Measurements from ENCODE around the gene PCNA.
"Not testable (repeated sequence)": the region's sequence is repeated elsewhere in the genome, so short reads cannot be mapped to it uniquely, and the experiment has no call there.

The PCNA gene

DNA sequence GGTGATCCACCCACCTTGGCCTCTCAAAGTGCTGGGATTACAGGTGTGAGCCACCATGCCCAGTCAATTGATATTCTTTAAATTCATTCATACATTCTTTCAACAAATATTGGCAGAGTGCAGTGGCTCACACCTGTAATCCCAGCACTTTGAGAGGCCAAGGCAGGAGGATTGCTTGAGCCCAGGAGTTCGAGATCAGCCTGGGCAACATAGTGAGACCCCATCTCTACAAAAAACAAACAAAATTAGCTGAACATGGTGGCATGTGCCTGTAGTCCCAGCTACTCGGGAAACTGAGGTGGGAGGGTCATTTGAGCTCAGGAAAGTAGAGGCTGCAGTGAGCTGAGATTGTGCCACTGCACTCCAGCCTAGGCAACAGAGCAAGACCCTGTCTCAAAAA is 42.8 kb downstream of the PCNA start:
- not testable (repeated sequence) for H3K27me3 ChIP-seq (ENCODE audit: insufficient read depth, low read length); H2AFZ ChIP-seq (ENCODE audit: low read length, unreplicated experiment); H3K4me3 ChIP-seq (ENCODE audit: low read depth, low read length); H3K36me3 ChIP-seq (ENCODE audit: insufficient read depth, low read length); H3K27ac ChIP-seq (ENCODE audit: low read depth, low read length); H3K79me2 ChIP-seq (ENCODE audit: control insufficient read depth, insufficient read depth, low read length, unreplicated experiment)
- H3K4me1 ChIP-seq (ENCODE audit: control insufficient read depth, insufficient read depth, low read length, unreplicated experiment): peaks cover 28% of the 10 kb centered on the region

DNA sequence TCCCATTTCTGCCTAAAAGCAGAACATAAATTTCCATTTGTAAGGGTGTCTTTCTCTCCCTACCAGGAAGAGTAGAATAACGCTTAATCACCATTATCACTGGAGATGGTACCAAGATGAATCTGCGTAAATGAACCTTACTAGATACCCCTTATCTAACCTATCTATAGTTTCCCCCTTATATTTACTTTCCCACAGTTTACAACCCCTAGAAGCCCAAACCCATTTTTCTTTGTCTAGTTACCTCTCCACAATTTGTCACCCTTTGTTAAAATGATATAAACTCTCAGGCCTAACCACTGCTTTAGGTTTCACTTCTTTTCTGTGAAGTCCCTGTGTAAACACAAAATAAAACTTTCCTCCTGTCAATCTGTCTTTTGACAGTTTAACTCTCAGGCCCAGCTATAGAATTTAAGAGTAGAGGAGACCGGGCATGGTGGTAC is 45.5 kb downstream of the PCNA start:
- Histone ChIP-seq H3K79me2 (ENCODE audit: control insufficient read depth, insufficient read depth, low read length, unreplicated experiment) (no peaks in the 10 kb centered on the region), H3K27ac (ENCODE audit: low read depth, low read length) (no peak overlapping the region), H2AFZ (ENCODE audit: low read length, unreplicated experiment) (peak overlapping the region; percentile 7), H3K4me3 (ENCODE audit: low read depth, low read length) (no peak overlapping the region), H3K4me1 (ENCODE audit: control insufficient read depth, insufficient read depth, low read length, unreplicated experiment) (peaks cover 20% of the 10 kb centered on the region), H3K36me3 (ENCODE audit: insufficient read depth, low read length) (no peaks in the 10 kb centered on the region), H3K27me3 (ENCODE audit: insufficient read depth, low read length) (no peaks in the 10 kb centered on the region)

GRCh38 chr20:5073660-5074231 is 46.0 kb downstream of the PCNA start:
- no peak overlapping the region for H3K4me3 ChIP-seq (ENCODE audit: low read depth, low read length)
- H3K27me3 ChIP-seq (ENCODE audit: insufficient read depth, low read length): no peaks in the 10 kb centered on the region
- H3K36me3 ChIP-seq (ENCODE audit: insufficient read depth, low read length): no peaks in the 10 kb centered on the region
- H3K27ac ChIP-seq (ENCODE audit: low read depth, low read length): peak overlapping the region; percentile 47
- H3K4me1 ChIP-seq (ENCODE audit: control insufficient read depth, insufficient read depth, low read length, unreplicated experiment): peaks cover 20% of the 10 kb centered on the region
- no peaks in the 10 kb centered on the region for H3K79me2 ChIP-seq (ENCODE audit: control insufficient read depth, insufficient read depth, low read length, unreplicated experiment)
- H2AFZ ChIP-seq (ENCODE audit: low read length, unreplicated experiment): peak overlapping the region; percentile 7

DNA sequence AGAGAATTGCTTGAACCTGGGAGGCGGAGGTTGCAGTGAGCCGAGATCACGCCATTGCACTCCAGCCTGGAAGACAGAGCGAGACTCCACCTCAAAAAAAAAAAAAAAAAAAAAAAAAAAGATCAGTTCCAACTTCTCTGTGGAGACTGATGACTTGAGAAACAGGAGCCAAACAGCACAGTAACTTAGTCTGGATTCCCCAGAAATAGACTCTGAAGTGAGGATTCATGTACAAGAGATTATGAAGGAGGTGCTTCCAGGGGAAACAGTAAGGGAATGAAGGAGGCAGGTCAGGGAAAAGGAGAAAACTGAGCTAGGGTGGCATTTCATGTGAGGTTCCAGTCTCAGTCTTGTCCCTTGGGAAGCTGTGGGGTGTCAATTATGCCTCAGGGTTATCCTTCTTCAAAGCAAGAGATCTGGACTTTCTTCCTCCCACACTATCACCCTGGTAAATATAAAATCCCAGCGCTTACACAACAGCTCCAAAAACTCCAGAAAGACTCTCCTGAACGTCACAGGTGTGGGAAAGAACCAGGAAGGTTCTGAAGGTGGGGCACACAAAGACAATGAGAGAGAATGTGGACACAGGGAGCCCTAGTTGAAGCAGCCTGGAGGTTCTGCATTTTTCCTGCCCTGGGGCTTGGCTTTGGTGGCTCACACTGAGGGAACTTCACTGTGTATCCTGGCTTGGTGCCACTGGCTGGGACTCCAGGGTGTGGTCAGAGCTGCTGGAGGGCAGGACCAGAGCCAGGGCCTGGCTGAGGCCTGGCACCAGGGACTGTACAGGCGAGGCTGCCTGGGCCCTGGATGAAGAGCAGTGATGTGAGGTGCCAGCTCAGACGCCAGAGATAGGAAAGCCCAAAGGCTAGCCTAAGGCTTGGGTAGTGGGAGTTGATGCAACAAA is 46.8 kb downstream of the PCNA start:
- H3K27ac ChIP-seq (ENCODE audit: low read depth, low read length): peak overlapping the region; percentile 47
- peak overlapping the region; percentile 7 for H2AFZ ChIP-seq (ENCODE audit: low read length, unreplicated experiment)
- H3K4me3 ChIP-seq (ENCODE audit: low read depth, low read length): no peak overlapping the region
- H3K79me2 ChIP-seq (ENCODE audit: control insufficient read depth, insufficient read depth, low read length, unreplicated experiment): no peaks in the 10 kb centered on the region
- no peaks in the 10 kb centered on the region for H3K27me3 ChIP-seq (ENCODE audit: insufficient read depth, low read length)
- peaks cover 17% of the 10 kb centered on the region for H3K4me1 ChIP-seq (ENCODE audit: control insufficient read depth, insufficient read depth, low read length, unreplicated experiment)
- H3K36me3 ChIP-seq (ENCODE audit: insufficient read depth, low read length): no peaks in the 10 kb centered on the region

DNA sequence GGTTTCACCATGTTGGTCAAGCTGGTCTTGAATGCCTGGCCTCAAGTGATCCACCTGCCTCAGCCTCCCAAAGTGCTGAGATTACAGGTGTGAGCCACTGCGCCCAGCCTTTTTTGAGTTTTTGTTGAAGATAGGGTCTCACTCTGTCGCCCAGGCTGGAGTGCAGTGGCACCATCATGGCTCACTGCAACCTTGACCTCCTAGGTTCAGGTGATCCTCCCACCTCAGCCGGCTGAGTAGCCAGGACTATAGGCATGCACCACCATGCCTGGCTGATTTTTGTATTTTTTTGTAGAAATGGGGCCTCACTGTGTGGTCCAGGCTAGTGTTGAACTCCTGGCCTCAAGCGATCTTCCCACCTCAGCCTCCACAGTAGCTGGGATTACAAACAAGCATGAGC is 47.8 kb downstream of the PCNA start:
- H3K27ac ChIP-seq (ENCODE audit: low read depth, low read length); H3K4me3 ChIP-seq (ENCODE audit: low read depth, low read length); H3K36me3 ChIP-seq (ENCODE audit: insufficient read depth, low read length); H3K79me2 ChIP-seq (ENCODE audit: control insufficient read depth, insufficient read depth, low read length, unreplicated experiment); H2AFZ ChIP-seq (ENCODE audit: low read length, unreplicated experiment); H3K27me3 ChIP-seq (ENCODE audit: insufficient read depth, low read length): not testable (repeated sequence)
- peaks cover 17% of the 10 kb centered on the region for H3K4me1 ChIP-seq (ENCODE audit: control insufficient read depth, insufficient read depth, low read length, unreplicated experiment)

GRCh38 chr20:5070570-5070969 is 49.2 kb downstream of the PCNA start:
- Histone ChIP-seq H3K27ac (ENCODE audit: low read depth, low read length) (no peak overlapping the region), H3K4me3 (ENCODE audit: low read depth, low read length) (no peak overlapping the region), H3K36me3 (ENCODE audit: insufficient read depth, low read length) (no peaks in the 10 kb centered on the region), H3K79me2 (ENCODE audit: control insufficient read depth, insufficient read depth, low read length, unreplicated experiment) (no peaks in the 10 kb centered on the region), H3K4me1 (ENCODE audit: control insufficient read depth, insufficient read depth, low read length, unreplicated experiment) (peaks cover 28% of the 10 kb centered on the region), H2AFZ (ENCODE audit: low read length, unreplicated experiment) (no peak overlapping the region), H3K27me3 (ENCODE audit: insufficient read depth, low read length) (no peaks in the 10 kb centered on the region)

GRCh38 chr20:5070081-5070480 is 49.7 kb downstream of the PCNA start:
- Histone ChIP-seq H3K4me3 (ENCODE audit: low read depth, low read length) (no peak overlapping the region), H3K4me1 (ENCODE audit: control insufficient read depth, insufficient read depth, low read length, unreplicated experiment) (peaks cover 32% of the 10 kb centered on the region), H3K79me2 (ENCODE audit: control insufficient read depth, insufficient read depth, low read length, unreplicated experiment) (no peaks in the 10 kb centered on the region), H2AFZ (ENCODE audit: low read length, unreplicated experiment) (no peak overlapping the region), H3K36me3 (ENCODE audit: insufficient read depth, low read length) (no peaks in the 10 kb centered on the region), H3K27me3 (ENCODE audit: insufficient read depth, low read length) (no peaks in the 10 kb centered on the region), H3K27ac (ENCODE audit: low read depth, low read length) (no peak overlapping the region)

GRCh38 chr20:5069141-5069806 is 50.5 kb downstream of the PCNA start:
- Histone ChIP-seq H3K79me2 (ENCODE audit: control insufficient read depth, insufficient read depth, low read length, unreplicated experiment) (no peaks in the 10 kb centered on the region), H3K27ac (ENCODE audit: low read depth, low read length) (no peak overlapping the region), H2AFZ (ENCODE audit: low read length, unreplicated experiment) (no peak overlapping the region), H3K4me1 (ENCODE audit: control insufficient read depth, insufficient read depth, low read length, unreplicated experiment) (peaks cover 32% of the 10 kb centered on the region), H3K36me3 (ENCODE audit: insufficient read depth, low read length) (no peaks in the 10 kb centered on the region), H3K27me3 (ENCODE audit: insufficient read depth, low read length) (no peaks in the 10 kb centered on the region), H3K4me3 (ENCODE audit: low read depth, low read length) (no peak overlapping the region)

DNA sequence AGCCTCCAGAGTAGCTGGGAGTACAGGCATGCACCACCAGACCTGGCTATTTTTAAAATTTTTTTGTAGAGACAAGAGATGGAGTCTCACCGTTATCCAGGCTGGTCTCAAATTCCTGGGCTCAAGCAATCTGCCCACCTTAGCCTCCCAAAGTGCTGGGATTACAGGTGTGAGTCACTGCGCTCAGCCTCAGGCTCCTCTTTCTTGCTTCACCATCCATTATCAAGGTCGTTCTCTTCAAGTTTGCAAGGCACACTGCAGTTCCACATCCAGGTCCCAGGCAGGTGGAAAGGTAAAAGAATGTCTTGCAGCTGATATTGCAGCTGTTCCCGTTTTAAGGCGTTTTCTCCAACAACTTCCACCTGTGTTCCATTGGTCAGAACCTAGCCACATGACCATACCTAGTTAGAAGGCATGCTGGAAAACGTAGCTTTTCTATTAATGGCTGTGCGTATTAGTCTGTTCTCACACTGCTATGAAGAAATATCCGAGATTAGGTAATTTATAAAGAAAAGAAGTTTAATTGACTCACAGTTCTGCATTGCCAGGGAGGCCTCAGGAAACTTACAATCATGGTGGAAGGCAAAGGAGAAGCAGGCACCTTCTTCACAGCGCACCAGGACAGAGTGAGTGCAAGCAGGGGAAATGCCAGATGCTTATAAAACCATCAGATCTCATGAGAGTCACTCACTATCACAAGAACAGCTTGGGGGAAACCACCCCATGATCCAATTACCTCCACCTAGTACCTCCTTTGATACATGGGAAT is 51.7 kb downstream of the PCNA start:
- no peak overlapping the region for H2AFZ ChIP-seq (ENCODE audit: low read length, unreplicated experiment)
- no peaks in the 10 kb centered on the region for H3K36me3 ChIP-seq (ENCODE audit: insufficient read depth, low read length)
- no peak overlapping the region for H3K27ac ChIP-seq (ENCODE audit: low read depth, low read length)
- H3K4me3 ChIP-seq (ENCODE audit: low read depth, low read length): no peak overlapping the region
- H3K79me2 ChIP-seq (ENCODE audit: control insufficient read depth, insufficient read depth, low read length, unreplicated experiment): no peaks in the 10 kb centered on the region
- no peaks in the 10 kb centered on the region for H3K27me3 ChIP-seq (ENCODE audit: insufficient read depth, low read length)
- peaks cover 20% of the 10 kb centered on the region for H3K4me1 ChIP-seq (ENCODE audit: control insufficient read depth, insufficient read depth, low read length, unreplicated experiment)

GRCh38 chr20:5065879-5066383 is 53.8 kb downstream of the PCNA start:
- peak overlapping the region; percentile 98 for H3K27ac ChIP-seq (ENCODE audit: low read depth, low read length)

More at GRCh38 chr20:5065879-5066383, 53.8 kb downstream of the PCNA start:
- Histone ChIP-seq H3K4me3 (ENCODE audit: low read depth, low read length) (peak overlapping the region; percentile 25; the same call in 1 of the 2 replicates), H3K27me3 (ENCODE audit: insufficient read depth, low read length) (no peaks in the 10 kb centered on the region), H2AFZ (ENCODE audit: low read length, unreplicated experiment) (no peak overlapping the region), H3K4me1 (ENCODE audit: control insufficient read depth, insufficient read depth, low read length, unreplicated experiment) (peaks cover 23% of the 10 kb centered on the region), H3K36me3 (ENCODE audit: insufficient read depth, low read length) (no peaks in the 10 kb centered on the region), H3K79me2 (ENCODE audit: control insufficient read depth, insufficient read depth, low read length, unreplicated experiment) (no peaks in the 10 kb centered on the region)

Data from ACC112 (cell line).